GM21381 (cell line): ENCODE measurements around the gene NEAT1.
A peak's percentile ranks its signal among the peaks of the same experiment; 100 is the strongest.

Source experiments
- ATAC-seq: cut with Tn5 transposase; IDR thresholded peaks from one replicate; pipeline ENCODE4 v1.9.1; 2021; ENCODE audit warnings: mild to moderate bottlenecking, moderate library complexity; ENCODE audit not compliant: unreplicated experiment

The NEAT1 gene

GRCh38 chr11:65422633-65423515 is at the start of gene NEAT1:
TSS of gene NEAT1 (plus strand) at chr11:65422798.
- no peak for ATAC-seq

DNA sequence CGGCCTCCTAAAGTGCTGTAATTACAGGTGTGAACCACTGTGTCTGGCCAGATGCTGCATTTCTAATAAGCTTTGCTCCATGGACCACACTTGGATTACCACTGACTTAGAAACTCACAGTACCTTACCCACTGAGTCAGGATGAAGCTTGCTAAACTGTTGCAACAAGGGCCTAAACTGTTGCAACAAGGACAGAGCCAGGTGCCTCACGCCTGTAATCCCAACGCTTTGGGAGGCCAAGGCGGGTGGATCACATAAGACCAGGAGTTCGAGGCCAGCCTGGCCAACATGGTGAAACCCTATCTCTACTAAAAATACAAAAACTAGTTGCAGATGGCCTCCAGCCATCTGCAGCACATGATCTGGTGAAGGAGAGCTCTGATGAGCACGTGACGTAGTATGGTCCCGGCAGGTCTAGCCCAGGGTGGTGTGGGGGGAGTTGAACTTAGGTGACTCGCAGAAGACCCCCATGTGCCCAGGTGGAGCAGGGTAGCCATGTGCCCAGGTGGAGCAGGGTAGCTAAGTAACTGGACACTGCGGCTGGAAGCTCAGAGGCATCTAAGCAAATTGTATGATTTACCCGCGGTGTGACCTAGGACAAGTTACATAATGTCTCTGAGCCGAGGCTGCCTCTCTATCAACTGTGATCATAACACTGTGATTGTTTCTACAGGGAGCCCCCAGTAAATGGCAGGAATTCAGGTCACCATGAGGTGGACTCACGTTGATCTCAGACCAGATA is 48.6 kb upstream of the NEAT1 start:
- ATAC-seq = no peak

GRCh38 chr11:65375012-65375411 is 47.6 kb upstream of the NEAT1 start:
- no peak for ATAC-seq

- ATAC-seq = no peak
Measured at GRCh38 chr11:65376138-65376713, 46.4 kb upstream of the NEAT1 start.

DNA sequence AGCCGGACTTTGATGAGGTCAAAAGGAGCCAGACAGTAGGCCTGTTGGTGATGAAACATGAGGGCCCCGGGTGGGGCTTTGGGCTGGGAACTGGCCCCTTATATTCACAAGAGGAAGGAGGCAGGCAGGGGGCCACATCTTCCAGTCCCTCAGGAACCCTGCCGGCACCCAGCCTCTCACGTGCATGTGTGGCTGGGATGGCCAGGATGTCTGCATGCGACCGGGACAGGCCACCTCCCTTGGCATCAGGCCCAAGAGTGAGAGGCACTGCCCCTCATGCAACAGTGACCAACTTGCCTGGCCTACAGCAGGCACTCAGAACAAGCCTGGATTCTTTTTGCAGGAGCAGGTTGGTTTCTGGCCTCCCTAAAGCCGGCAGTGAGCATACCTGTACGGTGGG is 45.6 kb upstream of the NEAT1 start:
- no peak for ATAC-seq

GRCh38 chr11:65377777-65378176 is 44.8 kb upstream of the NEAT1 start:
- ATAC-seq = no peak

DNA sequence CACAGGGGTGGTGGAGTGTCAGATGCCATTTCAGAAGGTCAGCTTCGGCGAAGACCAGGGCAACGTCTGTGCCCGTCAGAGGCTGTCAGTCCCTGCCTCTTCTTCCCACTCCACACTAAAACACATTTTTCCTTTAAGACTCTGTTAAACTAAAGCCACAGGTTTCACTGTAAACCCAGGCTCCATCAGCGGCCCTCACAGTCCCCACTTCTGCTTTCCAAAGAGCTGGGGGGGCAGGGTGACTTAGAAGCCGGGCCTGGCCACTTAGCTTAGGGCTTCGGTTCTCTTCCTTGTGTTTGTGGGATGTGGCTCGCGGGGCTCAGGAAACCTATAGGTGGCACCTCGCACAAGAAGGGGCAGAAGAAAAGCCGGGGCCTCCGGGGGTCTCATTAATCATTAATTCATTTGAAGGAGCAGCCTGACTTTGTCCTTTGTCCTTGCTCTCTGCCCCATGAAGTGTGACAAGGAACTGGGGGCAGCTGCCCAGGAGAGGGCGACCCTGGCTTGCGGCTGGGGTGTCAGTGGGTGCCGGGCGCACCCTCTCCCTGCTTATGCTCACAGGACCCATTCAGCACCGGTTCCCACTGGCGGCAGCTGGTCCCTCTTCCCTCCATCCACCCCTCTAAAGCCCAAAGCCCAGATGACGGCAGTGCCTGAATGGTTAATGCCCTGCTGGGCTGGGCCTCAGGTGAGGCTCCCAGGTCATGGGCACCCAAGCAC is 44.2 kb upstream of the NEAT1 start:
- ATAC-seq = no peak

GRCh38 chr11:65378928-65379638 is 43.5 kb upstream of the NEAT1 start:
- ATAC-seq = no peak

DNA sequence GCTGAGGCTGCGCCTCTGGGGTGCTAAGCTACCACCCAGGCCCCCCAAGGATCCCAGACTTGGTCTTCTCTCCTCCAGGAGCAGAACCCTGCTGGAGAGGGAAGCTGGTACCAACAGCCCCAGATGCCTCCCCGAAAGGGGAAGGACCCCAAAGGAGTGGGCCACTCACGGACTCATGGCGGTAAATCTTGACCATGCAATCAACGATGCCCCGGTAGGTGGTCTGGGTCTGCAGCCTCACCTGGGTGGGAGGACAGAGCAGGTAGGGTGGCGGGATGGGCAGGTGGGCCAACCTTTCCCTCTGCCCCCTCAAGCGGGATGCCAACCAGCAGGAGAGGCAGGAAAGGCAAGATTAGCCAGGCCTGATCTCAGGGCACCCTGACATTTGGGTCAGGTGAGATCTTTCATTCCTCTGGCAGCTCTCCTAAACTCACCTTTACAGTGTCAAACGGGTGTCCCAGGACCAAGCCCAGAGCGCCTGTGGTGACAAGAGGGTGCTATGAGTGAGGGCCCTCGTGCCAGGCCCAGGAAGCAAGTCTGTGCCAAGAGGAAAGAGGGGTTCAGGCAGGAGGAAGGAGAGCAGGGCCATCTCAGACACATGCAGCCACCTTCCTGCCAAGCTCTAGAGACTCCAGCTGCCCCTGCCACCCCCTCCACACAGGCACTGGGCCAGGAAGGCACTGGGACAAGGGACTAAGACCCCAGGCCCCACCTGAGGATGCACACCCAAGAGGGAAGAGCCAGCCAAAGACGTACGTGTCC is 42.7 kb upstream of the NEAT1 start:
- no peak for ATAC-seq

GRCh38 chr11:65380460-65381119 is 42.0 kb upstream of the NEAT1 start:
- no peak for ATAC-seq

- ATAC-seq = peak; percentile 5
Measured at GRCh38 chr11:65381716-65382032, 40.9 kb upstream of the NEAT1 start.

DNA sequence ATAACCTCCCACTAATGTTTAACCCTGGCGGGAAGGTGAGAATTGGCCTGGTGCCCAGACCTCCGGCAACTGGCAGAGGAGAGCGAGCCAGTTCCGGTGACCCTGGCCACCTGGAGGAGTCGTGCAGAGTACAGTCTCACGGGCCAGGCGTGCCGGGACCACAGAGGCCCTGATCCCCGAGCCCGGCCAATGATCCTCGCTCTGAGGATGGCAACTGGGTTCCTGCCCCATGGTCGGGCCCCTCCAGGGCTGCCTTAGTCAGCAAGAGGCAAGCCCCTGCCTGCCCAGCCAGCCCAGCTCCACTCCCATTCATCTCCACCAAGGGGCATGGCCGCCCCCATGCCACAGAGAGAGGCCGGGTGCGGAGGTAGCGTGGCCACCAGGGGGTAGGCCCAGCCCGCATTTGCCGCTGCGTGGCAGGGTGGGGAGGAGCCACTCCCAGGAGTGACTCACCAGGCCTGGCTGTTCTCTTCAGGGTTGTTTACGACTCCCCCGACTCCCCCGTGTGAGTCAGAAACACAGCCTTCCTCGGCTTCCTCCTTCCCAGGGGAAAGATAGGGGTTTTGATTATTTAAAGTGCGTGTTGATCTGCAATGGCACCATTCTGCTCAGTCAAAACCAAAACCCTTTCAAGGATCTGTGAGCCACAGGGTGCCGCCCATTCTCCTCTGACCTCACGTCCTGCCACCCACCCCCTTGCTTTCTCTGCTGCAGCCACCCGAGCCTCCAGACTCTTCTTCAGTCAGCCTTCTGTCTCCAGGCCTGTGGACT is 40.4 kb upstream of the NEAT1 start, which contains the start of gene SLC25A45:
TSS of gene SLC25A45 (minus strand) at position 614 of the 771 bp plus-strand sequence. CDS start 695 bp downstream, outside the sequence.
- peak; percentile 63 for ATAC-seq

DNA sequence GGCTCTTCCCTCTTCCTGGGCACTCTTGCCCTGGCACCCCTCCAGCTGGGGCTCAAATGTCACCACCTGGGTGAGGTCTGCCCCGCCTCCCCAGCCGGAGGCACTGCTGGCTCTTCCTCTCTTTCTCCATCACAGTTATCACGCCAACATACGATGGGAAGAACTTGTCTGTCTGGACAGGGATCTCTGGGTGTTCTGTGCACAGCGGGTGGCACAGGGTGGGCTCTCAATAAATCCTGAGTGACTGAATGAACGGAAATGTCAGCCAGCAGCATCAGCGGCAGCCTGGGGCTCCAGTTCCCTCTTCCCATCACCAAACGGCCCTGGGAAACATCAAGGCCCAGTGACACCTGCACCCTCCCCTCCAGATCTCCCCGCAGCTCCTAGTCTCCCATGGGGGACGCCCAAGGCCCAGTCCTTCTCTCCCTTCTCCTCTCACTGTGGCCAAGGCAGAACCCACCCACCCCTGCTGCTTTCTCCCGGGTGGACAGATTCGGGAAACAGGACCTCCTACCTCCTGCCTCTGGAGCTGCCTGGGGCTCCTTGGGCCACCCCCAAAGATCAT is 39.7 kb upstream of the NEAT1 start:
- ATAC-seq = no peak

- ATAC-seq = no peak
Measured at GRCh38 chr11:65383778-65384177, 38.8 kb upstream of the NEAT1 start.

GRCh38 chr11:65384301-65384889 is 38.2 kb upstream of the NEAT1 start:
- ATAC-seq = no peak

- peak; percentile 36 for ATAC-seq
Measured at GRCh38 chr11:65386307-65387140, 36.1 kb upstream of the NEAT1 start, which contains the start of gene FRMD8. TSS of gene FRMD8 (plus strand) at chr11:65386637. CDS start at chr11:65387037, 400 bp downstream.

DNA sequence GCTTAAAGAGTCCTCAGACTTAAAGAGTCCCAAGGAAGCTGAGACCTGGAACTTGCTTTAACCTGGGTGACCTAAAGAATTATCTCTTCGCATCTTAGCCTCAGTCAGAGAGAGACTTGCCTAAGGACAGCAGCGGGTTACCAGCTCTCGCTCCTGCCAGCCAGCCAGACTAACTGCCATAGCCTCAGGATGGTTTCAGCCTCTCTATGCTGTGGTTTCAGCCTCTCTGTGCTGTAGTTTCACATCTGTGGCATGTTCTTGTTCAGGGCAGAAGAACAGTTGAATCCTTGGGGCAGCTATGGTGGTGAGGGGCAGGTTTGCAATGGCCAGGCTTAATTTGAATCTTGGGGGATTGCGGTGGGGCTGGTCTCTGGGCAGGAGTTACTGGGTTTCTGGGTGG is 33.9 kb upstream of the NEAT1 start:
- no peak for ATAC-seq
